MCF 10A (cell line): ENCODE measurements around the gene MAP9. TPM values are rescaled to one million over a fixed set of nuclear protein-coding genes. Genes with fewer than 3 reads are reported as not detected.
"Not testable (repeated sequence)": the region's sequence is repeated elsewhere in the genome, so short reads cannot be mapped to it uniquely, and the experiment has no call there.

Experiments used
- BruUV-seq: library from RNA; stranded (reverse); fragments of 400-500 nt; replicated peaks from 2 replicates; lab custom pipeline; 2021; lab: Mats Ljungman, UMichigan
- CTCF ChIA-PET: fragments of 300-600 bp; sonication (Branson Sonifier 250); formaldehyde crosslinking; extraction: SDS; loops from one replicate; lab custom pipeline; 2021; ENCODE audit warnings: antibody characterized with exemption, inconsistent platforms; lab: Yijun Ruan, JAX
- POLR2A ChIA-PET: fragments of 300-600, 350-650 bp; sonication (Branson Sonifier 250); formaldehyde crosslinking; extraction: SDS; loops from one replicate; lab custom pipeline; 2020; ENCODE audit warnings: antibody characterized with exemption, inconsistent platforms; lab: Yijun Ruan, JAX
- DNase-seq: peaks from one replicate; pipeline ENCODE4 v3.0.0-alpha.2; 2018; ENCODE audit not compliant: unreplicated experiment
- H3K27ac Mint-ChIP-seq: one replicate; pipeline ENCODE4 v1.8.0; 2022; ENCODE audit warnings: mild to moderate bottlenecking, low read depth, mixed read lengths; ENCODE audit not compliant: unreplicated experiment
- H3K27me3 Mint-ChIP-seq: one replicate; pipeline ENCODE4 v1.8.0; 2022; ENCODE audit warnings: mixed read lengths; ENCODE audit not compliant: insufficient read depth, unreplicated experiment
- H3K36me3 Mint-ChIP-seq: one replicate; pipeline ENCODE4 v1.8.0; 2022; ENCODE audit warnings: mild to moderate bottlenecking, moderate library complexity, mixed read lengths; ENCODE audit not compliant: insufficient read depth, unreplicated experiment
- H3K4me1 Mint-ChIP-seq: one replicate; pipeline ENCODE4 v1.8.0; 2022; ENCODE audit warnings: mixed read lengths; ENCODE audit not compliant: insufficient read depth, unreplicated experiment
- H3K4me3 Mint-ChIP-seq: one replicate; pipeline ENCODE4 v1.8.0; 2022; ENCODE audit warnings: mild to moderate bottlenecking, moderate library complexity, mixed read lengths; ENCODE audit not compliant: unreplicated experiment
- H3K9me3 Mint-ChIP-seq: one replicate; pipeline ENCODE4 v1.8.0; 2022; ENCODE audit warnings: mixed read lengths; ENCODE audit not compliant: unreplicated experiment
- intact Hi-C: fragments of 100-400 bp; cut with micrococcal nuclease; formaldehyde crosslinking; loops from 2 replicates; pipeline ENCODE4 v1.14.1; 2022
- total RNA-seq: library from RNA; stranded (reverse); gene quantifications from 2 replicates; pipeline ENCODE4 v1.2.3, GENCODE V29; 2022
- TF ChIP-seq, protein P1 (sequence below): fragments of 200-600 bp; IDR thresholded peaks from one replicate; pipeline ENCODE4 v1.8.0; 2022; ENCODE audit warnings: antibody characterized with exemption, mild to moderate bottlenecking; ENCODE audit not compliant: unreplicated experiment

The MAP9 gene
- total RNA-seq, 1 experiment from 2014 or later: 13.2 TPM

DNA sequence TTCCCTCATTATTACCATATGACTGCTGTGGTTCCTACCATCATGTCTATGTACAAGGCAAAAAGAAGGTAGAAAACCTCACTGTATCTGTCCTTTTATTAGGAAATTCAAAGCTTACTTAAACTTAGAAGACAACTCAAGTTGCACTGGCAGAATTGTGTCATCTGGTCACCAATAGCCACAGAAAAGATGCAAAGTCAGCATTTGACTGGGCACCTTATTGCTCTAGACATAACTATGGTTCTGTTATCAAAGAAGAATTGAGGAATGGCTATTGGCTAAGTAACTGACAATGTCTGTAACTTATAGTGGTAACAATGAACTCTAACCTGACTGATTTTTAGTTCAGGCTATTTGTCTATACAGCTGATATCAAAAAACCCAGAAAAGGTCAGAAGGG, 45.3 kb downstream of the MAP9 start:
- TF ChIP-seq, protein P1, sequence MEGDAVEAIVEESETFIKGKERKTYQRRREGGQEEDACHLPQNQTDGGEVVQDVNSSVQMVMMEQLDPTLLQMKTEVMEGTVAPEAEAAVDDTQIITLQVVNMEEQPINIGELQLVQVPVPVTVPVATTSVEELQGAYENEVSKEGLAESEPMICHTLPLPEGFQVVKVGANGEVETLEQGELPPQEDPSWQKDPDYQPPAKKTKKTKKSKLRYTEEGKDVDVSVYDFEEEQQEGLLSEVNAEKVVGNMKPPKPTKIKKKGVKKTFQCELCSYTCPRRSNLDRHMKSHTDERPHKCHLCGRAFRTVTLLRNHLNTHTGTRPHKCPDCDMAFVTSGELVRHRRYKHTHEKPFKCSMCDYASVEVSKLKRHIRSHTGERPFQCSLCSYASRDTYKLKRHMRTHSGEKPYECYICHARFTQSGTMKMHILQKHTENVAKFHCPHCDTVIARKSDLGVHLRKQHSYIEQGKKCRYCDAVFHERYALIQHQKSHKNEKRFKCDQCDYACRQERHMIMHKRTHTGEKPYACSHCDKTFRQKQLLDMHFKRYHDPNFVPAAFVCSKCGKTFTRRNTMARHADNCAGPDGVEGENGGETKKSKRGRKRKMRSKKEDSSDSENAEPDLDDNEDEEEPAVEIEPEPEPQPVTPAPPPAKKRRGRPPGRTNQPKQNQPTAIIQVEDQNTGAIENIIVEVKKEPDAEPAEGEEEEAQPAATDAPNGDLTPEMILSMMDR: no peak
- Mint-ChIP-seq H3K36me3 (no peaks in the 10 kb centered on the region), H3K4me3 (no peak overlapping the region), H3K27ac (no peak overlapping the region), H3K4me1 (no peaks in the 10 kb centered on the region), H3K9me3 (no peaks in the 10 kb centered on the region), H3K27me3 (no peaks in the 10 kb centered on the region)
- no TSS peak for BruUV-seq
- ChIA-PET CTCF (interaction anchor here (1.2 kb wide), 1 partner anchor 349 kb away, joined by 4 read pairs; no protein-coding TSS in a partner anchor), POLR2A (no interaction called here)
- intact Hi-C loops: no loop called here
- DNase-seq: no peak

DNA sequence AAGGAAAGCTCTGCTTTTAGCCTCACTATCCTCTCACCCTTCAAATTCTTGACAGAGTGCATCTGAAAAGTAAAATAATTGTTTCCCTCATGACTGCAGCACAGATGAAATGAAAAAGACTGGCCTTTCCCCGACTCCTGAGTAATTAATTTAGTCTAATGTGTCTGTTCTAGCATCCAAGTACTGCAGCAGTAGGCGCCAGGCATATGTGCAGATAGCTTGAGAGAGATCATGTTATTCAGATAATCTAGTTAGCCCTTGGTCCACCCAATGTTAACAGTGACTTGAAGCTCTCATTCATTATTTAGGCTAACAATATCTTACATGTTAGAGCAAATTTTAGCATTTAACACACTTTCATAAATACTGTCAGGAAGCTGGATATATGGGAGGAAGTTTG, 54.0 kb downstream of the MAP9 start:
- no peak for DNase-seq
- peaks cover 8% of the 10 kb centered on the region for H3K9me3 Mint-ChIP-seq
- TF ChIP-seq, protein P1: no peak
- no peak overlapping the region for H3K4me3 Mint-ChIP-seq
- no TSS peak for BruUV-seq
- no peaks in the 10 kb centered on the region for H3K4me1 Mint-ChIP-seq
- no peaks in the 10 kb centered on the region for H3K27me3 Mint-ChIP-seq
- CTCF ChIA-PET: interaction anchor here (0.6 kb wide), 1 partner anchor 544 kb away, joined by 3 read pairs; no protein-coding TSS in a partner anchor
- intact Hi-C loops: no loop called here
- POLR2A ChIA-PET: interaction anchor here (0.6 to 0.7 kb wide), 2 partner anchors 136 to 527 kb away, joined by 3 read pairs; no protein-coding TSS in a partner anchor
- no peak overlapping the region for H3K27ac Mint-ChIP-seq
- H3K36me3 Mint-ChIP-seq: no peaks in the 10 kb centered on the region

DNA sequence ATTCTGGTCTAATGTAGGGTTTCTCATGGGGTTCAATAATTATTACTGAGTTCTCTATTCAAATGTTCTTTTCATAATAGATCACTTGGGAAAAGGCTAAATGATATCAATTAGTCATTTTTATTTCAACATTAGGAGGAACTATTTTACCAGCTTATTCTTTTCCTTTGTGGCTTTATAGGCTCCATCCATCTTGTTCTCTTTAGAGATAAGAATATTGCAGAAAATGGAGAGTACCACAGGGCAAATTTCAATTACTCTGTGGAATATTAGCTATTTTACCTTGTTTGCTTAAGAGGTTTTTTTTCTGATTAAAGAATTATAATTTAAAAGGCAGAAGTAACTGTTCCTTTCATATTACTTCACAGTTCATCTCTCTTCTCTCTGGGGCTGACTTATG, 55.8 kb downstream of the MAP9 start:
- TF ChIP-seq, protein P1: no peak
- intact Hi-C loops: no loop called here
- no peaks in the 10 kb centered on the region for H3K4me1 Mint-ChIP-seq
- no peak overlapping the region for H3K27ac Mint-ChIP-seq
- H3K27me3 Mint-ChIP-seq: no peaks in the 10 kb centered on the region
- no peak overlapping the region for H3K4me3 Mint-ChIP-seq
- H3K36me3 Mint-ChIP-seq: no peaks in the 10 kb centered on the region
- POLR2A ChIA-PET: interaction anchor here (0.7 kb wide), 1 partner anchor 35 kb away, joined by 3 read pairs; no protein-coding TSS in a partner anchor
- no peak for DNase-seq
- BruUV-seq: no TSS peak
- CTCF ChIA-PET: interaction anchor here (0.6 kb wide), 3 partner anchors 13 to 1665 kb away, joined by 3 to 9 read pairs (median 4); no protein-coding TSS in a partner anchor
- H3K9me3 Mint-ChIP-seq: peaks cover 8% of the 10 kb centered on the region

DNA sequence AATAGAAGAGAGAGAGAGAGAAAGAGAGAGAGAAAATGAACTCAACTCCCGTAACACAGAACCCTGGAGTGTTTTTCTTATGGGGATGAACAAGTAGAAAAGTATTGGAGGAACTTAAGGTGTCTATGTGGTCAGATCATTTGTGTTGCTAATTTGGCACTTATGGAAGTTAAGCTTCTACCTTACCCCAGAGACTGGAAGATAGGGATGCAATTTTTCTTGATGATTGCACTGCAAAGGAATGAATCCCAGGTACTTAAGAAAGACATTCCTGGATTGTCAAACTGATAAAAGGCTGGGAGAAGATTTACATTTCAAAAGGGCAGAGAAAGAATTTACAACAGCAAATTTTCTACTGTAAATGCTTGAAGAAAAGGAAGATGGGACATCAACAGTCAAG, 57.2 kb downstream of the MAP9 start:
- H3K27me3 Mint-ChIP-seq: no peaks in the 10 kb centered on the region
- ChIA-PET POLR2A (interaction anchor here (0.7 to 0.9 kb wide), 2 partner anchors 17 to 85 kb away, joined by 3 read pairs; no protein-coding TSS in a partner anchor), CTCF (interaction anchor here (0.9 kb wide), 1 partner anchor 466 kb away, joined by 3 read pairs; no protein-coding TSS in a partner anchor)
- H3K4me1 Mint-ChIP-seq: no peaks in the 10 kb centered on the region
- TF ChIP-seq, protein P1: no peak
- no TSS peak for BruUV-seq
- H3K4me3 Mint-ChIP-seq: no peak overlapping the region
- intact Hi-C loops: no loop called here
- H3K36me3 Mint-ChIP-seq: no peaks in the 10 kb centered on the region
- no peak for DNase-seq
- H3K9me3 Mint-ChIP-seq: peaks cover 13% of the 10 kb centered on the region
- H3K27ac Mint-ChIP-seq: no peak overlapping the region

DNA sequence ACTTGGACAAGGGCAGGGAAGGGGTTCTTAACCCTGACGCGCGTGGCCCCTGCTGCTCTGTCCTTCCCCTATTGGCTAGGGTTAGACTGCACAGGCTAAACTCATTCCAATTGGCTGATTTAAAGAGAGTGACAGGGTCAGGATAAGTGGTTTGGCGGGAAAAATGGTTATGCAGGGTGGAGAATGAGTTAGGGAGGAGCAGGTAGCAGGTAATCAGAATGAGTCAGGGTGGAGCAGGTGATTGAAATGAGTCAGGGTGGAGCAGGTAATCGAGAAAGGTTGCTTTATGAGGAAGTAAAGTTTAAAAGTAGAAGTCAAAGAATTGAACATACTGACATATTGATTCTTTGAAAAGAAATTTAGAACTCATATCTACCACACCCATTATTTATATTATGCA, 64.7 kb downstream of the MAP9 start:
- H3K27me3 Mint-ChIP-seq, BruUV-seq, H3K36me3 Mint-ChIP-seq, H3K27ac Mint-ChIP-seq, H3K4me1 Mint-ChIP-seq, DNase-seq, CTCF ChIA-PET, H3K9me3 Mint-ChIP-seq, H3K4me3 Mint-ChIP-seq, POLR2A ChIA-PET, intact Hi-C loops: not testable (repeated sequence)
